GM10266 (cell line): Measurements from ENCODE around the gene ARPP21.

Source experiments
- DNase-seq: peaks from one replicate; pipeline ENCODE4 v3.0.0; 2012; ENCODE audit errors: extremely low spot score
- TF ChIP-seq, protein P1 (sequence below): IDR thresholded peaks from 2 replicates; pipeline ENCODE4 v1.5.1; 2012; ENCODE audit warnings: mild to moderate bottlenecking, low read depth; ENCODE audit not compliant: control insufficient read depth, insufficient read depth; ENCODE audit errors: missing control alignments

The ARPP21 gene

GRCh38 chr3:35745802-35746484 lies 106.6 kb downstream of the ARPP21 start:
- no peak for DNase-seq
- TF ChIP-seq, protein P1, sequence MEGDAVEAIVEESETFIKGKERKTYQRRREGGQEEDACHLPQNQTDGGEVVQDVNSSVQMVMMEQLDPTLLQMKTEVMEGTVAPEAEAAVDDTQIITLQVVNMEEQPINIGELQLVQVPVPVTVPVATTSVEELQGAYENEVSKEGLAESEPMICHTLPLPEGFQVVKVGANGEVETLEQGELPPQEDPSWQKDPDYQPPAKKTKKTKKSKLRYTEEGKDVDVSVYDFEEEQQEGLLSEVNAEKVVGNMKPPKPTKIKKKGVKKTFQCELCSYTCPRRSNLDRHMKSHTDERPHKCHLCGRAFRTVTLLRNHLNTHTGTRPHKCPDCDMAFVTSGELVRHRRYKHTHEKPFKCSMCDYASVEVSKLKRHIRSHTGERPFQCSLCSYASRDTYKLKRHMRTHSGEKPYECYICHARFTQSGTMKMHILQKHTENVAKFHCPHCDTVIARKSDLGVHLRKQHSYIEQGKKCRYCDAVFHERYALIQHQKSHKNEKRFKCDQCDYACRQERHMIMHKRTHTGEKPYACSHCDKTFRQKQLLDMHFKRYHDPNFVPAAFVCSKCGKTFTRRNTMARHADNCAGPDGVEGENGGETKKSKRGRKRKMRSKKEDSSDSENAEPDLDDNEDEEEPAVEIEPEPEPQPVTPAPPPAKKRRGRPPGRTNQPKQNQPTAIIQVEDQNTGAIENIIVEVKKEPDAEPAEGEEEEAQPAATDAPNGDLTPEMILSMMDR = no peak

DNA sequence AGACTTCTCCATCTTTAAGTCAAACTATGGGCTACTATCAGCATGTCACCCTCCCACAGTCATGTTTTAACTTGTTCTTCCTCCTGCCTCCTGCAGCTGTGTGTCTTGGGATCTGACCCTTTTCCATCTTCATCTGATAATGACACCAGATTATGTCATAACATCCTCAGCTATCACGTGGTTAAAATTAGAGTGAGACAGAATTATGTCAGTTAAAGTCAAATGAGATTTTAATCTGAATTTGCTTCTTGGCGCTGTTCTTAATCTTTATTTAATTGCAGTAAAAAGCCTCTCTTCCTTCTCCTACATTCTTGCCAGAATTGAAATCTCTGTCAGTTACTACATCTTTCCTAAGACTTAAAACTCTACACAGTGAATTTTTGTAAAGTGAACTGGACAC lies 107.2 kb downstream of the ARPP21 start:
- TF ChIP-seq, protein P1 = no peak
- no peak for DNase-seq

DNA sequence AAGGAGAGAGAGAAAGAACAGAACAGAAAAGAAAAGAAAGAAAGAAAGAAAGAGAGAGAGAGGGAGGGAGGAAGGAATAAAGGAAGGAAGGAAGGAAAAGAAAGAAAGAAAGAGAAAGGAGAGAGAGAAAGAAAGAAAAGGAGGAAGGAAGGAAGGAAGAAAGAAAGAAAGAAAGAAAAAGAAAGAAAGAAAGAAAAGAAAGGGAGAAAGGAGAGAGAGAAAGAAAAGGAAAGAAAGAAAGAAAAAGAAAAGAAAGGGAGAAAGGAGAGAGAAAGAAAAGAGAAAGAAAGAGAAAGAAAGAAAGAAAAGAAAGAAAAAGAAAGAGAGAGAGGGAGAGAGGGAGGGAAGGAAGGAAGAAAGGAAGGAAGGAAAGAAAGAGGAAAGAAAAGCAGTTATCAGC lies 108.8 kb downstream of the ARPP21 start:
- TF ChIP-seq, protein P1 = no peak
- no peak for DNase-seq

DNA sequence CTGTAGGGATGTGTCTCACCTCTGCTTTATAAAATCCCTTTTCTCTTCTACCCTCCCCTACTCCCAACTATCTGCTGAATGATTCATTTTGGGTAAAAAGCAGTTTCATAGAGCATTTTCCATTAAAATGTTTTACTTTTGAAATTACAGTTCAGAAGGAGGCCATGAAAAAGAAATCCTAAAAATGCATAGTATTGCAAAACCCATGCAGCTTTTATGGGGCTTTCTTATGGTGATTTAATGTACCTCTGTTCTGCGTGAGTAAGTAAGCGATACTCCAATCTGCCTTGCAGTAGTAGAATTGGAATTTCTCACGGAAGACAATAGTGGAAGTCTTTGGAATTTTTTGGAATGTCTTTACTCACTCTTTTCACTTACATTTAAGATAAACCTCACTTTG lies 111.9 kb downstream of the ARPP21 start:
- TF ChIP-seq, protein P1 = no peak
- no peak for DNase-seq

DNA sequence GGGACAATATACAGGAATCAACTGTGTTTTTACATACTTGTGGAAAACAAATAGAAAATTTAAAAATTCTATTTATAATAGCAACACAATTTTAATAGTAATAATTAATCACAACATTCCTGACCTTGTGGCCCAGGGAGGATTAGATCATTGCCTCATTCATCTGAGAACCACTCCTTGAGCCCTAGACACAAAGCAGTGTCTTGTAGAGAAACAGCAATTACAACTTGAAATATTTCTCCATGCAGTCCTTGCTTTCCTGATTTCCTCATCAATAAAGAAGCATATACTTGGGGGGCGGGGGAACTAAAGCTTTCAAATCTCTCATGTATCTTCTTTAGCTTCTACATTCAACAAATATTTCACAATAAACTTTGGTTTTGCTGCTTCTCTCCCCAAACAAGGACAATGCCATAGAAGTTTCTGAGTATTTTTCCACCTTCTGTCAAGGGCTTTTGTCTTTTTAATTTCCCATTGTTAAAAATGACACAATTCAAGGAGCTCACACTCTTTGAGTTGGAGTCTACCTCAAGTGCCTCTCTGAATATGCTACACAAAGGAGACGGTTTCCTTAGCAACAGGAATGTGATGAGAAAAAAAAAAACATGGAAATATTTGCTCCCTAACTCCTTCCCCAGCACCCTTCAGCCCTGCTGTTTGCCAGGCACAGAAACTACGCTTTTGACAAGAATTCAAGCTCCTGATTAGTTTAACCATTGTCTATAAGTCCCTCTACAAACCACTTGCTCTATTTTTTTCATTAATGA lies 118.8 kb downstream of the ARPP21 start:
- DNase-seq = no peak
- TF ChIP-seq, protein P1 = no peak

DNA sequence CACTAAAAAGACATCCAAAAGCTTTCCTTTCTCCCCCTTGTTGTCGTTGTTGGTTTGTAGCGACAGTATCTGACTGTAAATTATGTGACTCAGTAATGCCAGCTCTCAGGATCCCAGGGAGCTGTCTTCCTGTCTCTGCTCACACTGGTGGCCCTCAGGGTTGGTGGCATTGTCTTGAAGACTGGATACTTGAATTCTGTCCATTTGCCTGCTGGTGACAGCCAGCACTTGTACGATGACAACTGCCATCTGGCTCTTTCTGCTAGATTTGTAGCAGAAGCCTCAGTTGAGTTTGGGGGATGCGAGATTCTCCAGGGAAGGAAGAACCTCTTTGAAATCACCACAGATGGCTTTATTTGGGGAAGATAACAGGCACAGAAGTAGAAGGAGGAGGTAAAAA lies 120.8 kb downstream of the ARPP21 start:
- TF ChIP-seq, protein P1 = no peak
- no peak for DNase-seq

DNA sequence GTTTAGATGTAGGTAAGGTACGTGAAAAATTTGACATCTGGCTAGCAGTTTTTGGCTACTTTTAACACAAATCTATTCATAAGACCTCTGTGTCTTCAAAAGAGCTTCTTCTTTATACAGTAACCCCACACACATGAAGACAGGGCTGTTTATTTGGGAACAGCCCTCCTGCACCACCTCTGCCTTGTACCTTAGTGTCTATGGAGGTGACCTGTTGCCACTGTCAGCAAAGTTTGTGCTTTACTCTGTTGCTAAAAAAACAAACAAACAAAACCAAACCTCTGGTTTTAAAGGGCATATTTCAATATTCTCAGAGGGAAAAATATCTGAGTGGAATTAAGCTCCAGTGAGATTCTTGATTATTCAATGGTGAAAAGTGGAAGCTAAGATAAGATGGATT lies 122.0 kb downstream of the ARPP21 start:
- no peak for DNase-seq
- TF ChIP-seq, protein P1 = no peak
